HG03565 (cell line): ENCODE data around the gene XYLT1.

Experiments
- ATAC-seq: cut with Tn5 transposase; IDR thresholded peaks from one replicate; pipeline ENCODE4 v1.9.1; 2021; ENCODE audit warnings: mild to moderate bottlenecking, moderate library complexity; ENCODE audit not compliant: unreplicated experiment

Gene XYLT1

GRCh38 chr16:17362946-17363345, 107.8 kb downstream of the XYLT1 start:
- ATAC-seq: no peak

- ATAC-seq: no peak
Observed at GRCh38 chr16:17362183-17362582, 108.6 kb downstream of the XYLT1 start.

GRCh38 chr16:17360693-17361122, 110.1 kb downstream of the XYLT1 start:
- ATAC-seq: no peak

GRCh38 chr16:17359788-17360390, 110.9 kb downstream of the XYLT1 start:
- ATAC-seq: no peak

GRCh38 chr16:17358846-17359245, 111.9 kb downstream of the XYLT1 start:
- ATAC-seq: no peak

- no peak for ATAC-seq
Observed at GRCh38 chr16:17358355-17358754, 112.4 kb downstream of the XYLT1 start.

- no peak for ATAC-seq
Observed at GRCh38 chr16:17357307-17358062, 113.3 kb downstream of the XYLT1 start.

GRCh38 chr16:17356243-17356933, 114.4 kb downstream of the XYLT1 start:
- ATAC-seq: no peak

GRCh38 chr16:17354685-17355084, 116.1 kb downstream of the XYLT1 start:
- ATAC-seq: no peak

GRCh38 chr16:17354141-17354601, 116.6 kb downstream of the XYLT1 start:
- no peak for ATAC-seq

GRCh38 chr16:17353561-17353960, 117.2 kb downstream of the XYLT1 start:
- no peak for ATAC-seq

GRCh38 chr16:17351441-17352035, 119.2 kb downstream of the XYLT1 start:
- ATAC-seq: no peak

GRCh38 chr16:17350207-17350606, 120.6 kb downstream of the XYLT1 start:
- ATAC-seq: no peak

- no peak for ATAC-seq
Observed at GRCh38 chr16:17348826-17349225, 121.9 kb downstream of the XYLT1 start.

- no peak for ATAC-seq
Observed at GRCh38 chr16:17348042-17348783, 122.5 kb downstream of the XYLT1 start.

GRCh38 chr16:17347624-17348023, 123.1 kb downstream of the XYLT1 start:
- no peak for ATAC-seq

- no peak for ATAC-seq
Observed at GRCh38 chr16:17346621-17347569, 123.9 kb downstream of the XYLT1 start.

GRCh38 chr16:17345043-17345442, 125.7 kb downstream of the XYLT1 start:
- no peak for ATAC-seq

GRCh38 chr16:17343728-17344127, 127.0 kb downstream of the XYLT1 start:
- ATAC-seq: no peak

- peak; percentile 50 for ATAC-seq
Observed at GRCh38 chr16:17343028-17343427, 127.7 kb downstream of the XYLT1 start.
